HG02642 (cell line): ENCODE data around the gene CEBPZOS.
"Not testable (repeated sequence)": the region's sequence is repeated elsewhere in the genome, so short reads cannot be mapped to it uniquely, and the experiment has no call there.

Source experiments
- ATAC-seq: cut with Tn5 transposase; IDR thresholded peaks from one replicate; pipeline ENCODE4 v1.9.1; 2021; ENCODE audit warnings: mild to moderate bottlenecking; ENCODE audit not compliant: unreplicated experiment, poor library complexity

CEBPZOS gene

GRCh38 chr2:37190290-37190689 is 6.0 kb upstream of the CEBPZOS start:
- no peak for ATAC-seq

- ATAC-seq = no peak
Measured at GRCh38 chr2:37191253-37191652, 5.0 kb upstream of the CEBPZOS start.

DNA sequence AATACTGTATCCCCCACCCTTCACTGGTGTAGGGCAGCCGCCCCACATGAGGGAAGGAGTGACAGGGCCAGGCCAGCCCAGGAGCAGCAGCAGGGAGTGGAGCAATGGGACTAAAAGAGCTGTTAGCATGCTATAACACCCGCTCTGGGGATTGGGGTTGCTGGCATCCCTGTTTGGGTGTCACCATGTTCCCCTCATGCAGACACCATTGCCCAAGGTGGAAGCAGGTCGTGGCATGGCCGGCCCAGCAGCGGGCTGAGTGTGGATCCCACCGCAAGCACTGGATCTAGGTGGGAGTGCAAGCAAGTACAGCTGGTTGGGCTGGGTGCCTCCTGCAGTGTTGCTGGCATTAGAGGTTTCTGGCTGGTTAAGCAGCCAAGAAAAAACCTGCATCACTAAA is 4.5 kb upstream of the CEBPZOS start:
- ATAC-seq = no peak

DNA sequence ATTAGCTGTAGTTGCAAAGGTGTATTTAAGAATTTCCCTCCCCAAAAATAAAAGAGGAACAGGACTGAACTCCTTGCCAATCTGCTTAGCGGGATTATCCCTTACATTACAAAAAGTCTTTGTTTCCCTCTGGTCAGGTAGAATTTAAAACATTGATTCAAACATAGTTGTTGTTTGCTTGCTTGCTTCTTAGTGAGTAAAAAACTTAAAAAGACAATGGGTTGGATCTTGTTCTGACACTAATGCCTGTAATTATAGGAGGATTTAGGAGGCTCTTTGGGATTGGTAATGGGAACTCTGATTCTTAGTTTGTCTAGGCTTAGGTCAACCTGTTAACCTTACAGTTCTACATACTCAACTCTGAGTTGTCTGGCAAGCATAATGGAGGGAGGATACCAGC is 3.7 kb upstream of the CEBPZOS start:
- no peak for ATAC-seq

GRCh38 chr2:37195862-37196319 is 405 bp upstream of the CEBPZOS start:
- not testable (repeated sequence) for ATAC-seq

DNA sequence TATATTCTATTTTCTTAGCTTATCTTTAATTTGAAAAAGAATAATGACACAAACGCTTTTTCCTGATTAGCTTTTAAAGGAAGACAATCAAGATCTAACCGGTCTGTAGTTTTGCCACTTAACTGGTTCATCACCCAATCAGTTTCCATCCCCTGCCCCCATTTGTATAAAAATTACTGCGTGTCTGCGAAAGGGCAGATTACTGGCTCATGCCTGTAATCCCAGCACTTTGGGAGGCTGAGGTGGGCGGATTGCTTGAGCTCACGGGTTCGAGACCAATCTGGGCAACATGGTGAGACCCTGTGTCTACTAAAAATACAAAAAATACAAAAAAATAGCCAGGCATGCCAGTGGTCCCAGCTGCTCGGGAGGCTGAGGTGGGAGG is 2.4 kb downstream of the CEBPZOS start:
- ATAC-seq = no peak

DNA sequence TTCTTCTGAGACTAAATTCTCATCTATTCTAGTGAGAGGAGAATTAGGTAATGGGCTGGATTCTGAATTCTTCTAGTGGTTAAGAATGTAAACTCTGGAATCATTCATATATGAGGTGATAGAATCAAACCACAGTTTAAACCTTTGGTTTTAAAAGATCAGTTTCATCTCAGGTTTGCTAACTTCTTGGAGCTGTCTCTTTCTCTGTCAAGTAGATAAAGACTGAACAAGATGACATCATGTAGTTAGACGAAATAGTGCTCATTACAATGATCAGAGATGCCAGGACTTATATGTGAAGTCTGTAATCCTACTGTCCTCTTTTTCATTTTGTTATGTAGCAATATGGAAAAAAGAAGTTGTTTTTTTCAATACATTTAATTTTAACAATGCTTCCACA is 4.9 kb downstream of the CEBPZOS start:
- ATAC-seq = no peak

- ATAC-seq = no peak
Measured at GRCh38 chr2:37201766-37202165, 5.5 kb downstream of the CEBPZOS start.

DNA sequence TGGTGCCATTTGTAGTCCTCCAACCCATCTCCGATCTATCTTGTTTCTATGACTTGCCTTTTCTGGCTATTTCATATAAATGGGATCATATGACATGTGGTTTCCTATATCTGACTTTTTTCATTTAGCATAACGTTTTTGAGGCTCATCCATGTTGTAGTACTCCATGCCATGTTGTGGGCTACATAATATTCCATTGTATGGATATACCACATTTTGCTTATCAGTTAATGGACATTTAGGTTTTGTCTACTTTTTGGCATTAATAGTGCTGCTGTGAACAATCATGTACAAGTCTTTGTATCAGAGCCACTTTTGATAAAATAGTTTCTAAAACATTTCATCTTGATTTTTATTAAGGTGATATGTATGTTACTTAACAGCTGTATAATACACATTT is 7.4 kb downstream of the CEBPZOS start:
- no peak for ATAC-seq

- ATAC-seq = not testable (repeated sequence)
Measured at GRCh38 chr2:37205071-37205661, 8.9 kb downstream of the CEBPZOS start.

DNA sequence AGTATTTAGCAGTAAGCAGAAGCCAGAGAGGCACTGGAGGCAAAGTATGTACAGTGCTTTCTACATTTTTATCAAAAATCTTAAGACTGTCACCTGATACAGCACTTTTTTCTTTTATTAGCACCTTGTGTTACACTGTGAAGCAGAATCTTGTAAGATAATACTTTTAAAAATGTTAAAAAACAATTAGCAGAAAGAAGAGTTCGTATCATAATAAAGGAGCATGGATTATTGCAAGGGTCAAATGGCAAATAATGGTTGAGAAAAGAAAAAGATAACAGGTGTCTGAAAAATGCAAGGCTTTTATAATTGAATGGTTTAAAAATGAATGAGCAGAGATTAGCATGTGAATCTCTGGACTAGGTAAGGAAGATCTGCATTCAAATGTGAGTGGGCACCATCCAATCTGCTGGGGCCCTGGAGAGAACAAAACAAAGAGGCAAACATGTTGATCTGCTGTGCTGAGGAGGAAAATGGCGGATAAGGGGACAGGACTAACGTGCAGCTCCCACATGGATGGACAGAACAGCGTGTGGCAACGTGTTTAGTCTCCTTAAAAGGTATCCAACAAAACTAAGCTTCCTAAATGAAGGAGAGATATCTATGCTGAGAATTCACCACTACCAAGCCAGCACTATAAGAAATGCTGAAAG is 9.5 kb downstream of the CEBPZOS start:
- ATAC-seq = no peak

GRCh38 chr2:37206760-37207159 is 10.5 kb downstream of the CEBPZOS start:
- not testable (repeated sequence) for ATAC-seq

- no peak for ATAC-seq
Measured at GRCh38 chr2:37211212-37211611, 14.9 kb downstream of the CEBPZOS start.

GRCh38 chr2:37211939-37212338 is 15.6 kb downstream of the CEBPZOS start:
- no peak for ATAC-seq

DNA sequence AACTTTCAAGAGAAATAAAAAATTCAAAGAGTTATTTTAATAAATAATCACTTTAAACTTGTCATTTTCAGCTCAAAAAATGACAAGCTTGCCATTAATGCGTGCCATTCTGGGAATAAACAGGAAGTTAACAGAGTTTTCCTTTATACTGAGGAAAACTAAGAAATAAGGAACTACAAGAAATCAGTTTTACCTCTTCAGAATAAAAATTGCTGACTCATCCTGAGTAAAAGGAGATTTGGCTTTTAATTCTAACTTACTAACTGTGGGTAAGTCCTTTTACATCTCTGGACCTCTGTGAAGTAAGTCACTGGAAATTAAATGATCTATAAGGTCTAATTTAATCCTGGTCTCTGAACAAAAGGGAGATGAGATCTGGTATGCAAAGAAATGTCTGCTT is 19.0 kb downstream of the CEBPZOS start:
- no peak for ATAC-seq

GRCh38 chr2:37219046-37219445 is 22.8 kb downstream of the CEBPZOS start:
- no peak for ATAC-seq

DNA sequence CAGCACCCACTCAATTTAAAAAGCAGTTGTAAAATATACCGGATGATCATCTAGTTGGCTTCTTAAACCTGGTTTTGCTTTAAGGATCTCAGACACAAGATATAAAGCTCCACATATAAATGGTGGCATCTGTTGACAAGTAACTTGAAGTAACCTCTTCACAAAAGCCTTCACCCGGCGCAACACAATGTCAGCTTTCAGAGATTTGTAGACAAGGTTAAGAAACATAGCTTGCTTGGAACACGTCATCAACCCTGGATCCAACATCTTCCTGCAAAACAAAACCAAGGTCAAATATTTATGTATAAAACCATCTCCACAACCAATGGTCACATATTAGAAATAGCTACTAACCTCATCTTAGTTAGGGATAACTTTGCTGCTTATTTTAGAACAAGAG is 26.8 kb downstream of the CEBPZOS start:
- ATAC-seq = no peak

GRCh38 chr2:37224063-37224462 is 27.8 kb downstream of the CEBPZOS start:
- no peak for ATAC-seq

GRCh38 chr2:37225129-37225528 is 28.8 kb downstream of the CEBPZOS start:
- not testable (repeated sequence) for ATAC-seq

DNA sequence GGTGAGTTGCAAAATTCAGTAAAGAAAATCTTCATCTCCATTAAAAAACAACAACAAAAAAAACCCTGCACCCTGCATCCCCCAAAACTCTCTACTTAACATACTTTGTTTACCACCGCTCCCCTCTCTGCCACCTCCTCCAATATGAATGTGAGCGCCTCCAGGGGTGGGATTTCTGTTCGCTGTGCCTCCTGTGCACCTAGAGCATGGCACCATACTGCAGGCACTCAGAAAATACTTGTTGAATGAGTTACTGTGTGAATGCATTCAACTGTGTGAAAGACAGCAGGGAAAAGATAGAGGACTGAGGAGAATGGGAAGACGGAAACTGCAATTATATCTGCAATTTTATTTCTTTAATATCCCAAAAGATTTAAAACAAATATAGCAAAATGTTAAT is 30.6 kb downstream of the CEBPZOS start:
- ATAC-seq = no peak

GRCh38 chr2:37228788-37229187 is 32.5 kb downstream of the CEBPZOS start:
- no peak for ATAC-seq

DNA sequence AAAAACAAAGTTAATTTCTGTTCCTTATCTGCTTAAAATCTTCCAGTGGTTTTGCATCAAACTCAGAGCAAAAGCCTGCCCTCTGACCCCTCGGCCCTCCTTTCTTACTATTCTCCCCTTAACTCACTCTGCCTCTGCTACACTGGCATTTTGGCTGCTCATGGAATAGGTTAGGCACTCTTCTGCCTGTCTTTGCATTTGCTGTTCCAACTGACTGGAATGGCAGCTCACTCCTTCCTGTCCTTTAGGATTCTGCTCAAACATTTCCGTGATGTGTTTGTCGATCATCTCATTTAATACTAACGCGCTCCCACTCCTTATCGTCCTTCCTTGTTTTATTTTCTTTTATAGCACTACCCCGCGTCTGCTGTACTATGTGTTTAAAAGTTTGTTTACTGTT is 34.3 kb downstream of the CEBPZOS start:
- no peak for ATAC-seq
